DMS114 treated with DMSO at 0.1 percent for 48 hours (cell line): ENCODE results near the gene NTHL1.
A peak's percentile ranks its signal among the peaks of the same experiment; 100 is the strongest.

Experiments
- DNase-seq: peaks from one replicate; lab custom pipeline; 2025; ENCODE audit not compliant: unreplicated experiment; lab: John Stamatoyannopoulos, UW

Gene NTHL1

GRCh38 chr16:2047330-2048115 lies at the start of gene NTHL1, which contains the start of gene TSC2:
NTHL1 (minus strand) TSS chr16:2047834; CDS start chr16:2047823, 11 bp downstream.
TSC2 (plus strand) TSS chr16:2047985; CDS start chr16:2048616, 631 bp downstream.
- DNase-seq, result peak; percentile 85

GRCh38 chr16:2096853-2097595 lies 49.4 kb upstream of the NTHL1 start:
- DNase-seq, result no peak

GRCh38 chr16:2095918-2096582 lies 48.4 kb upstream of the NTHL1 start:
- DNase-seq, result no peak

- no peak for DNase-seq
Observed at GRCh38 chr16:2095315-2095853, 47.8 kb upstream of the NTHL1 start.

GRCh38 chr16:2093793-2094192 lies 46.2 kb upstream of the NTHL1 start:
- no peak for DNase-seq

GRCh38 chr16:2092866-2093265 lies 45.2 kb upstream of the NTHL1 start:
- no peak for DNase-seq

- DNase-seq, result no peak
Observed at GRCh38 chr16:2092256-2092620, 44.6 kb upstream of the NTHL1 start.

GRCh38 chr16:2091547-2092255 lies 44.1 kb upstream of the NTHL1 start:
- DNase-seq, result no peak

GRCh38 chr16:2090777-2091546 lies 43.3 kb upstream of the NTHL1 start:
- no peak for DNase-seq

- DNase-seq, result no peak
Observed at GRCh38 chr16:2090481-2090776, 42.8 kb upstream of the NTHL1 start.

GRCh38 chr16:2089706-2090480 lies 42.3 kb upstream of the NTHL1 start:
- DNase-seq, result no peak

GRCh38 chr16:2088759-2089358 lies 41.2 kb upstream of the NTHL1 start:
- no peak for DNase-seq

- DNase-seq, result no peak
Observed at GRCh38 chr16:2087748-2088631, 40.4 kb upstream of the NTHL1 start.

- no peak for DNase-seq
Observed at GRCh38 chr16:2086812-2087747, 39.4 kb upstream of the NTHL1 start.

GRCh38 chr16:2086106-2086742 lies 38.6 kb upstream of the NTHL1 start:
- no peak for DNase-seq

- DNase-seq, result no peak
Observed at GRCh38 chr16:2085669-2086068, 38.0 kb upstream of the NTHL1 start.
